H1 (cell line): ENCODE results near the gene NT5C1B. TPM values are rescaled to one million over a fixed set of nuclear protein-coding genes. Genes with fewer than 3 reads are reported as not detected.

ENCODE experiments used
- CTCF ChIA-PET: fragments of 300-600 bp; sonication (Branson Sonifier 250); formaldehyde crosslinking; loops from one replicate; lab custom pipeline; 2021; ENCODE audit not compliant: partially characterized antibody; lab: Charles Lee
- POLR2A ChIA-PET: fragments of 300-600 bp; sonication (Branson Sonifier 250); formaldehyde crosslinking; loops from one replicate; lab custom pipeline; 2021; ENCODE audit warnings: inconsistent platforms; ENCODE audit not compliant: partially characterized antibody; lab: Charles Lee
- DNase-seq, 2 experiments: peaks; one replicate each; pipeline versions ENCODE4 v3.0.0 to v3.0.0-alpha.2; 2010 to 2022; ENCODE audit warnings: low spot score in 2 of 2, low read depth in 1 of 2, mixed read lengths in 1 of 2
- FAIRE-seq: peaks from 2 replicates; lab custom pipeline; 2011; peaks lifted over from hg19 to GRCh38; lab: Jason Lieb, UNC
- H2AFZ ChIP-seq: 2 replicates; pipeline ENCODE4 v1.8.1; 2012; ENCODE audit warnings: low read length, inconsistent platforms
- H2AK5ac ChIP-seq: 2 replicates; pipeline ENCODE4 v1.6.1; 2013; ENCODE audit warnings: low read depth, low read length
- H2BK120ac ChIP-seq: replicated peaks from 2 replicates; pipeline ENCODE3; 2013; ENCODE audit warnings: low read depth, low read length, inconsistent platforms
- H2BK12ac ChIP-seq: 2 replicates; pipeline ENCODE4 v1.6.1; 2013; ENCODE audit warnings: low read depth, low read length
- H2BK15ac ChIP-seq: 2 replicates; pipeline ENCODE4 v1.6.1; 2013; ENCODE audit warnings: low read length
- H2BK20ac ChIP-seq: 2 replicates; pipeline ENCODE4 v1.6.1; 2013; ENCODE audit warnings: low read length
- H2BK5ac ChIP-seq: 2 replicates; pipeline ENCODE4 v1.6.1; 2013; ENCODE audit warnings: low read depth, low read length
- H3K14ac ChIP-seq: 2 replicates; pipeline ENCODE4 v1.6.1; 2013; ENCODE audit warnings: inconsistent platforms; ENCODE audit not compliant: insufficient read length
- H3K18ac ChIP-seq: 2 replicates; pipeline ENCODE4 v1.6.1; 2013; ENCODE audit warnings: low read length; ENCODE audit errors: extremely low read depth
- H3K23ac ChIP-seq: 2 replicates; pipeline ENCODE4 v1.6.1; 2013; ENCODE audit warnings: inconsistent platforms; ENCODE audit not compliant: insufficient read length
- H3K23me2 ChIP-seq: 2 replicates; pipeline ENCODE4 v1.6.1; 2013; ENCODE audit warnings: low read depth, low read length
- H3K27ac ChIP-seq: 2 replicates; pipeline ENCODE4 v1.6.1; 2011; ENCODE audit warnings: low read depth, low read length, inconsistent platforms
- H3K27me3 ChIP-seq, 4 experiments: replicated peaks in 1 of 4; 1 replicate in 1 of 4; 2 replicates in 3 of 4; pipeline versions ENCODE4 v1.6.1 to v1.8.1; 2011 to 2013; ENCODE audit warnings: low read length in 3 of 4, mild to moderate bottlenecking in 3 of 4, inconsistent platforms in 2 of 4, mixed read lengths in 2 of 4, moderate library complexity in 1 of 4; ENCODE audit not compliant: control insufficient read depth in 3 of 4, insufficient read depth in 3 of 4; ENCODE audit errors: extremely low read depth in 1 of 4
- H3K36me3 ChIP-seq, 4 experiments: 2 replicates each; pipeline versions ENCODE4 v1.6.1 to v1.8.1; 2011 to 2013; ENCODE audit warnings: mild to moderate bottlenecking in 4 of 4, low read length in 3 of 4, moderate library complexity in 2 of 4, control low read depth in 1 of 4, inconsistent platforms in 1 of 4; ENCODE audit not compliant: insufficient read depth in 4 of 4, control insufficient read depth in 2 of 4
- H3K4ac ChIP-seq: replicated peaks from 2 replicates; pipeline ENCODE3; 2013; ENCODE audit warnings: low read length, low read depth, mixed read lengths, inconsistent platforms; ENCODE audit not compliant: insufficient read length
- H3K4me1 ChIP-seq, 4 experiments: replicated peaks in 1 of 4; 1 replicate in 1 of 4; 2 replicates in 3 of 4; pipeline versions ENCODE4 v1.6.1 to v1.8.1; 2011 to 2013; ENCODE audit warnings: low read length in 3 of 4, inconsistent platforms in 2 of 4, mixed read lengths in 1 of 4; ENCODE audit not compliant: insufficient read depth in 4 of 4, control insufficient read depth in 3 of 4
- H3K4me2 ChIP-seq, 2 experiments: 2 replicates each; pipeline versions ENCODE4 v1.6.1 to v1.8.1; 2011 to 2013; ENCODE audit warnings: low read depth in 2 of 2, low read length in 2 of 2, control low read depth in 1 of 2, inconsistent platforms in 1 of 2, mild to moderate bottlenecking in 1 of 2; ENCODE audit not compliant: insufficient read depth in 1 of 2
- H3K4me3 ChIP-seq, 4 experiments: fragments of 200-600, 300-600 bp in 1 of 4; sonication (generic), shearing (Covaris generic), sonication (Bioruptor Twin) in 1 of 4; 2 replicates each; pipeline versions ENCODE4 v1.5.1 to v1.8.1; 2011 to 2016; ENCODE audit warnings: low read length in 4 of 4, low read depth in 3 of 4, control low read depth in 2 of 4, inconsistent platforms in 2 of 4, mild to moderate bottlenecking in 2 of 4, mixed read lengths in 1 of 4, moderate library complexity in 1 of 4; ENCODE audit not compliant: insufficient read depth in 2 of 4; ENCODE audit errors: extremely low read depth in 1 of 4
- H3K56ac ChIP-seq: replicated peaks from 2 replicates; pipeline ENCODE3; 2013; ENCODE audit warnings: low read depth, mild to moderate bottlenecking, mixed read lengths, low read length, inconsistent platforms; ENCODE audit not compliant: insufficient read length
- H3K79me1 ChIP-seq: 2 replicates; pipeline ENCODE4 v1.6.1; 2013; ENCODE audit warnings: low read depth, low read length, control low read depth
- H3K79me2 ChIP-seq, 2 experiments: 2 replicates each; pipeline versions ENCODE4 v1.6.1 to v1.8.1; 2012 to 2013; ENCODE audit warnings: low read length in 2 of 2, mild to moderate bottlenecking in 2 of 2, inconsistent platforms in 1 of 2; ENCODE audit not compliant: insufficient read depth in 2 of 2, control insufficient read depth in 1 of 2
- H3K9ac ChIP-seq, 4 experiments: replicated peaks in 1 of 4; 1 replicate in 1 of 4; 2 replicates in 3 of 4; pipeline versions ENCODE4 v1.6.1 to v1.8.1; 2011 to 2013; ENCODE audit warnings: low read depth in 3 of 4, low read length in 3 of 4, control low read depth in 2 of 4, mild to moderate bottlenecking in 2 of 4, moderate library complexity in 2 of 4, inconsistent platforms in 1 of 4; ENCODE audit errors: extremely low read depth in 1 of 4
- H3K9me3 ChIP-seq, 2 experiments: 2 replicates each; pipeline versions ENCODE4 v1.6.1 to v1.8.1; 2012 to 2013; ENCODE audit warnings: mild to moderate bottlenecking in 2 of 2, moderate library complexity in 2 of 2, control low read depth in 1 of 2, inconsistent platforms in 1 of 2, low read depth in 1 of 2, low read length in 1 of 2, mixed read lengths in 1 of 2; ENCODE audit not compliant: insufficient read depth in 2 of 2
- H4K20me1 ChIP-seq, 2 experiments: replicated peaks in 1 of 2; 2 replicates each; pipeline versions ENCODE3 to v1.8.1; 2011 to 2013; ENCODE audit warnings: inconsistent platforms in 2 of 2, low read length in 2 of 2, mild to moderate bottlenecking in 1 of 2; ENCODE audit not compliant: insufficient read depth in 2 of 2, control insufficient read depth in 1 of 2
- H4K5ac ChIP-seq: 2 replicates; pipeline ENCODE4 v1.6.1; 2013; ENCODE audit warnings: low read length, low read depth, mixed read lengths, inconsistent platforms; ENCODE audit not compliant: insufficient read length
- H4K8ac ChIP-seq: 2 replicates; pipeline ENCODE4 v1.8.0; 2013; ENCODE audit warnings: mild to moderate bottlenecking, moderate library complexity, low read length, inconsistent platforms; ENCODE audit not compliant: insufficient read depth; ENCODE audit errors: extremely low read depth
- H4K91ac ChIP-seq: replicated peaks from 2 replicates; pipeline ENCODE3; 2013; ENCODE audit warnings: low read length, mixed read lengths, inconsistent platforms; ENCODE audit not compliant: insufficient read length
- WGBS, 2 experiments: shearing (Covaris generic) in 1 of 2; methylation state at CpG; one replicate each; pipeline versions ENCODE4 v1.1.6 to v1.1.7; 2013 to 2015; ENCODE audit warnings: low lambda C conversion rate in 2 of 2, mixed read lengths in 2 of 2, inconsistent platforms in 1 of 2, low coverage in 1 of 2, missing lambda C conversion rate in 1 of 2; ENCODE audit not compliant: insufficient replicate concordance in 2 of 2, insufficient coverage in 1 of 2, insufficient read length in 1 of 2; ENCODE audit errors: extremely low coverage in 1 of 2, missing lambda C conversion rate in 1 of 2; 5-methylcytosine and 5-hydroxymethylcytosine counted together
- polyA plus RNA-seq, 7 experiments: library from polyadenylated mRNA; depleted of rRNA in 3 of 7; stranded (reverse) in 5 of 7; unstranded in 2 of 7; fragments of >200 nt in 5 of 7; fragments of 200-250 nt in 2 of 7; gene quantifications; 1 replicate in 5 of 7; 2 replicates in 1 of 7; 4 replicates in 1 of 7; pipeline versions ENCODE4 v1.2.1 to v1.2.3, GENCODE V29; 2011 to 2013; ENCODE audit warnings: missing spikeins in 2 of 7, mixed read lengths in 2 of 7
- total RNA-seq: library from RNA; stranded (reverse); fragmentation: NEBNext Ultra II Directional; extraction: Animal tissue kit (Norgen Biotek cat#: 25700); gene quantifications from 2 replicates; pipeline ENCODE4 v1.2.1, GENCODE V29; 2021

The NT5C1B gene
- total and polyA plus RNA-seq, 2 of the 8 experiments (the other 6 are each of a cell fraction or from before 2014, with no cell fraction given): not detected

DNA sequence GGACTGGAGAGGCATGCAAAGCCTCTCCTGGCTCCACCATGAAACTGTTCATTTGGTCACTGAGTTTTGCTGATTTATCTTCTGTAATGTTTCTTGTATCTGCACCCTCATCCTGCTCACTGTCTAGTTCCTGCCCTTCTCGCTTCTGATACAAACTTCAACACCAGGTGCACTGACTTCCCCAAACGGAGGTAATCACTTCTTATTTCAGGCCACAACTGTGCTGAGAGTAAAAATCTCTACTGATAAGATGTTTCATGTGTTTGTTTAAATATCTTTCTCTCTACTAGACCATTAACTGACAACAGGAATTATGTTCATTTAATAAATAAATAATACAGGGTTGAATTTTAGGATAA, 10.9 kb upstream of the NT5C1B start:
- Histone ChIP-seq H3K4me3 (no peak overlapping the region), H4K20me1 (no peaks in the 10 kb centered on the region), H3K27ac (no peak overlapping the region), H2BK15ac (no peak overlapping the region), H3K27me3 (no peaks in the 10 kb centered on the region), H4K8ac (no peak overlapping the region), H2BK120ac (no peak overlapping the region), H2BK5ac (no peak overlapping the region), H3K4ac (no peak overlapping the region), H2BK12ac (no peak overlapping the region), H3K79me2 (no peaks in the 10 kb centered on the region), H4K5ac (no peak overlapping the region), H2AFZ (no peak overlapping the region), H3K14ac (no peak overlapping the region), H2AK5ac (no peak overlapping the region), H3K23me2 (no peaks in the 10 kb centered on the region), H3K18ac (no peak overlapping the region), H3K23ac (no peak overlapping the region), H3K36me3 (no peaks in the 10 kb centered on the region), H3K4me1 (no peaks in the 10 kb centered on the region), H3K56ac (no peak overlapping the region), H3K4me2 (no peak overlapping the region), H2BK20ac (no peak overlapping the region), H3K9ac (no peak overlapping the region), H3K9me3 (no peaks in the 10 kb centered on the region), H3K79me1 (no peaks in the 10 kb centered on the region), H4K91ac (no peak overlapping the region)
- ChIA-PET CTCF (interaction anchor here (0.6 to 1.5 kb wide), 5 partner anchors 9 to 234 kb away, joined by 3 to 5 read pairs (median 3); partner anchors contain the start of gene NT5C1B), POLR2A (no interaction called here)
- 79% methylated on average over 2 of the region's 2 CpGs; no CpG with 5 or more reads in 1 of the 2 experiments for WGBS, 2 experiments
- DNase-seq (no peak), FAIRE-seq (no peak)
